ENCODE measurements around the gene PTPRM.

DNA sequence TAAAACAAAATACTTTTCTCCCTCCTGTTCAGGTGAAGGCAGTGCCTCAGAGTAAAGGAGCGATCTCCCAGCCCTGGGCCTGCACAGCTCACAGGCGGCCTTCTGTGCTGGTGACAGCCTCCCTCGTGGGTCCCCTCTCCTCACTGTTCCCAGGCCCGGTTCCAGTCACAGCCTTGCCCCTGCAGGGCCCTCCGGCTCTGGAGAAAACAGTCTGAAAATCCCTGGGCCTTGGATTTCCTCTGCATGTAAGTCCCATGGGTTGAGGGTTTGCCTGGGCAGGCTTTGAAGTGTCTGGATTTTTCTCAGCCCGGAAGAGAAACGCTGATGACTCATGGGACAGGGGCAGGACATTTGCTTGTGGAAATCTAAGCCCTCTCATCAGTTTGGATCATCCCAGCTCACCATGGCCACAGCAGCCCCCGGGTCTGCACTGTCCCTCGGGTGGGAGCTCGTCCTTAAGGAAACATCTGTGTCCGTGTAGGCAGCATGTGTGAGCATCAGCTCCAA is 856.0 kb downstream of the PTPRM start:
- TF ChIP-seq, protein P1, sequence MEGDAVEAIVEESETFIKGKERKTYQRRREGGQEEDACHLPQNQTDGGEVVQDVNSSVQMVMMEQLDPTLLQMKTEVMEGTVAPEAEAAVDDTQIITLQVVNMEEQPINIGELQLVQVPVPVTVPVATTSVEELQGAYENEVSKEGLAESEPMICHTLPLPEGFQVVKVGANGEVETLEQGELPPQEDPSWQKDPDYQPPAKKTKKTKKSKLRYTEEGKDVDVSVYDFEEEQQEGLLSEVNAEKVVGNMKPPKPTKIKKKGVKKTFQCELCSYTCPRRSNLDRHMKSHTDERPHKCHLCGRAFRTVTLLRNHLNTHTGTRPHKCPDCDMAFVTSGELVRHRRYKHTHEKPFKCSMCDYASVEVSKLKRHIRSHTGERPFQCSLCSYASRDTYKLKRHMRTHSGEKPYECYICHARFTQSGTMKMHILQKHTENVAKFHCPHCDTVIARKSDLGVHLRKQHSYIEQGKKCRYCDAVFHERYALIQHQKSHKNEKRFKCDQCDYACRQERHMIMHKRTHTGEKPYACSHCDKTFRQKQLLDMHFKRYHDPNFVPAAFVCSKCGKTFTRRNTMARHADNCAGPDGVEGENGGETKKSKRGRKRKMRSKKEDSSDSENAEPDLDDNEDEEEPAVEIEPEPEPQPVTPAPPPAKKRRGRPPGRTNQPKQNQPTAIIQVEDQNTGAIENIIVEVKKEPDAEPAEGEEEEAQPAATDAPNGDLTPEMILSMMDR (IDR thresholded peaks at IDR 0.05), result no peak
- TF ChIP-seq POLR2A (IDR thresholded peaks at IDR 0.05), result no peak
